GM06990 (cell line): ENCODE data around the gene KRT80.

Source experiments
- DNase-seq: peaks from one replicate; pipeline ENCODE4 v3.0.0-alpha.2; 2011; ENCODE audit not compliant: insufficient read length; ENCODE audit errors: extremely low read depth
- H3K27me3 ChIP-seq: replicated peaks from 2 replicates; pipeline ENCODE4 v1.6.0; 2011; ENCODE audit warnings: low read length; ENCODE audit not compliant: control insufficient read depth, insufficient read depth
- H3K36me3 ChIP-seq: 2 replicates; pipeline ENCODE4 v1.5.1; 2011; ENCODE audit warnings: low read length; ENCODE audit not compliant: control insufficient read depth, insufficient read depth
- H3K4me3 ChIP-seq: replicated peaks from 2 replicates; pipeline ENCODE4 v1.5.1; 2011; ENCODE audit warnings: low read depth, mild to moderate bottlenecking, control low read depth, low read length
- TF ChIP-seq, protein P1 (sequence below): IDR thresholded peaks from 2 replicates; pipeline ENCODE4 v1.5.1; 2011; ENCODE audit warnings: low read length, control low read depth, mild to moderate bottlenecking, inconsistent platforms; ENCODE audit not compliant: insufficient read depth, poor library complexity, severe bottlenecking

Gene KRT80

GRCh38 chr12:52122904-52123303 lies 68.9 kb downstream of the KRT80 start:
- TF ChIP-seq, protein P1, sequence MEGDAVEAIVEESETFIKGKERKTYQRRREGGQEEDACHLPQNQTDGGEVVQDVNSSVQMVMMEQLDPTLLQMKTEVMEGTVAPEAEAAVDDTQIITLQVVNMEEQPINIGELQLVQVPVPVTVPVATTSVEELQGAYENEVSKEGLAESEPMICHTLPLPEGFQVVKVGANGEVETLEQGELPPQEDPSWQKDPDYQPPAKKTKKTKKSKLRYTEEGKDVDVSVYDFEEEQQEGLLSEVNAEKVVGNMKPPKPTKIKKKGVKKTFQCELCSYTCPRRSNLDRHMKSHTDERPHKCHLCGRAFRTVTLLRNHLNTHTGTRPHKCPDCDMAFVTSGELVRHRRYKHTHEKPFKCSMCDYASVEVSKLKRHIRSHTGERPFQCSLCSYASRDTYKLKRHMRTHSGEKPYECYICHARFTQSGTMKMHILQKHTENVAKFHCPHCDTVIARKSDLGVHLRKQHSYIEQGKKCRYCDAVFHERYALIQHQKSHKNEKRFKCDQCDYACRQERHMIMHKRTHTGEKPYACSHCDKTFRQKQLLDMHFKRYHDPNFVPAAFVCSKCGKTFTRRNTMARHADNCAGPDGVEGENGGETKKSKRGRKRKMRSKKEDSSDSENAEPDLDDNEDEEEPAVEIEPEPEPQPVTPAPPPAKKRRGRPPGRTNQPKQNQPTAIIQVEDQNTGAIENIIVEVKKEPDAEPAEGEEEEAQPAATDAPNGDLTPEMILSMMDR: no peak
- H3K36me3 ChIP-seq: no peaks in the 10 kb centered on the region
- H3K4me3 ChIP-seq: no peak overlapping the region
- H3K27me3 ChIP-seq: no peaks in the 10 kb centered on the region; the same call in 1 of the 2 replicates
- no peak for DNase-seq

GRCh38 chr12:52122540-52122871 lies 69.3 kb downstream of the KRT80 start:
- no peaks in the 10 kb centered on the region for H3K36me3 ChIP-seq
- TF ChIP-seq, protein P1: no peak
- H3K27me3 ChIP-seq: no peaks in the 10 kb centered on the region; the same call in 1 of the 2 replicates
- no peak overlapping the region for H3K4me3 ChIP-seq
- DNase-seq: no peak

- peak; percentile 70 for DNase-seq
- TF ChIP-seq, protein P1: peak; percentile 89
- no peaks in the 10 kb centered on the region for H3K36me3 ChIP-seq
- H3K4me3 ChIP-seq: no peak overlapping the region
- H3K27me3 ChIP-seq: no peaks in the 10 kb centered on the region; the same call in 1 of the 2 replicates
These were observed 69.8 kb downstream of the KRT80 start for GRCh38 chr12:52121824-52122539.

GRCh38 chr12:52120951-52121823 lies 70.6 kb downstream of the KRT80 start:
- H3K4me3 ChIP-seq: no peak overlapping the region
- TF ChIP-seq, protein P1: no peak
- no peaks in the 10 kb centered on the region; the same call in 1 of the 2 replicates for H3K27me3 ChIP-seq
- no peak for DNase-seq
- no peaks in the 10 kb centered on the region for H3K36me3 ChIP-seq

DNA sequence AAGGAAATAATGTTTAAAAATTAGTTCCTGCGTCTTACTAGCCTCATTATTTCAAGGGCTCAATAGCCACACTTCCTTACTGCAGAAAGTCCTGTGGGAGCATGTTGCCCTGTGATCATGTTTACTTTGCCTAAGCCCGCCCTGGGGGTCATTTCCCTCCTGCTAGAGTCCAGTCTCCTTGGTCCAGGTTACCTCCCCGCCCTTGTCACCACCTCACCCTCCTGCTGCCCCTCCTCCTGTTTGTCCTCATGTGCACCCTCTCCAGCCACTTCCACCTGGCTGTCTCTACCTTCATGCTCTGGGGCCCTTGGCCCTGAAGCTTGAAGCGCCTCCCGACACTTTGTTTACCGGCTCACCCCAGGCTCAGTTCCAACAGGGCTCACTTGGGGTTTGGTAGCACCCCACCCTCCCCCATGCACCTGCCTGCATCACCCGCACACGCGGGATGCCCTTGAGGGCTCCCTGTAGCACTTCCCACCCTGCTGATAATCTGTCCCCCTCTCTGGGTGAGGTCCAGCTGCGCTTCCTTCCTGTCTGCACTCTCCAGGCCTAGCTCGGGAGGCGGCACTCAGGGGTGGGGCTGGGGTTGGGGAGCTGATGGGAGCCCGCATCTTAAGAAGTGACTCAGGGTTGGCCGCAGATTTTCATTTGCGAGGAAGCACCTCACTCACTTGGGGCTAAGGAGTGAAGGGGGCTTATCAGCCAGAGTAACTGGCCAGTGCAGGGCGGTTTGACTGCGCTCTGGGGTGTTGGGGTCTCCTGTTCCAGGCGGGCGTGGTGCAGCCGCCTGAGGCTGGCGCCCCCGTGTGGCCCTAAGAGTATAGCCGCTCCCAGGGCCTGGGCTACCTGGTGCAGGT lies 72.2 kb downstream of the KRT80 start:
- TF ChIP-seq, protein P1: peak; percentile 92
- H3K36me3 ChIP-seq: no peaks in the 10 kb centered on the region
- H3K27me3 ChIP-seq: no peaks in the 10 kb centered on the region
- peak; percentile 79 for DNase-seq
- no peak overlapping the region for H3K4me3 ChIP-seq
